IPS-20b (cell line): Measurements from ENCODE around the gene RPL37A.
A peak's percentile ranks its signal among the peaks of the same experiment; 100 is the strongest.
"Not testable (repeated sequence)": the region's sequence is repeated elsewhere in the genome, so short reads cannot be mapped to it uniquely, and the experiment has no call there.

Experiments
- H3K27ac ChIP-seq: one replicate; pipeline ENCODE4 v1.5.1; 2013; ENCODE audit warnings: low read length
- H3K27me3 ChIP-seq: 2 replicates; pipeline ENCODE4 v1.6.1; 2013; ENCODE audit warnings: mild to moderate bottlenecking, low read length, inconsistent platforms; ENCODE audit not compliant: insufficient read depth
- H3K36me3 ChIP-seq: 2 replicates; pipeline ENCODE4 v1.6.1; 2013; ENCODE audit warnings: low read depth, mild to moderate bottlenecking, inconsistent platforms, low read length, moderate library complexity; ENCODE audit not compliant: insufficient read depth
- H3K4me1 ChIP-seq: 2 replicates; pipeline ENCODE4 v1.6.1; 2013; ENCODE audit warnings: mild to moderate bottlenecking, control low read depth, inconsistent platforms, low read length, moderate library complexity; ENCODE audit not compliant: insufficient read depth
- H3K4me3 ChIP-seq: 2 replicates; pipeline ENCODE4 v1.5.1; 2013; ENCODE audit warnings: mild to moderate bottlenecking, low read length, inconsistent platforms
- H3K9ac ChIP-seq: 2 replicates; pipeline ENCODE4 v1.6.1; 2013; ENCODE audit warnings: low read depth, mild to moderate bottlenecking, inconsistent platforms, low read length, moderate library complexity
- H3K9me3 ChIP-seq: 2 replicates; pipeline ENCODE4 v1.6.1; 2013; ENCODE audit warnings: mild to moderate bottlenecking, low read depth, low read length, inconsistent platforms; ENCODE audit not compliant: insufficient read depth

Gene RPL37A

GRCh38 chr2:216504376-216504762 is 5.7 kb downstream of the RPL37A start:
- peak overlapping the region; percentile 5; the same call in 1 of the 2 replicates for H3K9ac ChIP-seq
- H3K27ac ChIP-seq: no peak overlapping the region
- no peaks in the 10 kb centered on the region for H3K9me3 ChIP-seq
- peaks cover 69% of the 10 kb centered on the region for H3K36me3 ChIP-seq
- no peaks in the 10 kb centered on the region for H3K27me3 ChIP-seq
- H3K4me1 ChIP-seq: peaks cover 12% of the 10 kb centered on the region; the same call in 1 of the 2 replicates
- H3K4me3 ChIP-seq: no peak overlapping the region

GRCh38 chr2:216505133-216506106 is 6.8 kb downstream of the RPL37A start:
- H3K9me3 ChIP-seq: no peaks in the 10 kb centered on the region
- no peaks in the 10 kb centered on the region for H3K27me3 ChIP-seq
- H3K4me1 ChIP-seq: peaks cover 5% of the 10 kb centered on the region; the same call in 1 of the 2 replicates
- peaks cover 59% of the 10 kb centered on the region for H3K36me3 ChIP-seq
- H3K27ac ChIP-seq: no peak overlapping the region
- no peak overlapping the region for H3K9ac ChIP-seq
- no peak overlapping the region for H3K4me3 ChIP-seq

- H3K36me3 ChIP-seq: peaks cover 38% of the 10 kb centered on the region
- no peaks in the 10 kb centered on the region for H3K27me3 ChIP-seq
- no peak overlapping the region for H3K4me3 ChIP-seq
- no peak overlapping the region for H3K9ac ChIP-seq
- no peaks in the 10 kb centered on the region for H3K9me3 ChIP-seq
- H3K4me1 ChIP-seq: no peaks in the 10 kb centered on the region
- H3K27ac ChIP-seq: no peak overlapping the region
Measured at GRCh38 chr2:216507220-216508160, 8.8 kb downstream of the RPL37A start.

- Histone ChIP-seq H3K4me1 (no peaks in the 10 kb centered on the region), H3K9ac (no peak overlapping the region), H3K27me3 (no peaks in the 10 kb centered on the region), H3K36me3 (peaks cover 31% of the 10 kb centered on the region), H3K9me3 (no peaks in the 10 kb centered on the region), H3K27ac (no peak overlapping the region), H3K4me3 (no peak overlapping the region)
Measured at GRCh38 chr2:216508229-216508628, 9.6 kb downstream of the RPL37A start.

GRCh38 chr2:216516730-216517350 is 18.2 kb downstream of the RPL37A start:
- Histone ChIP-seq H3K4me1 (no peaks in the 10 kb centered on the region), H3K27ac (no peak overlapping the region), H3K36me3 (no peaks in the 10 kb centered on the region), H3K9ac (no peak overlapping the region), H3K9me3 (no peaks in the 10 kb centered on the region), H3K4me3 (no peak overlapping the region), H3K27me3 (no peaks in the 10 kb centered on the region)

GRCh38 chr2:216517447-216518225 is 19.0 kb downstream of the RPL37A start:
- Histone ChIP-seq H3K9me3 (no peaks in the 10 kb centered on the region), H3K36me3 (no peaks in the 10 kb centered on the region), H3K27ac (no peak overlapping the region), H3K4me3 (no peak overlapping the region), H3K4me1 (no peaks in the 10 kb centered on the region), H3K27me3 (no peaks in the 10 kb centered on the region), H3K9ac (no peak overlapping the region)

- H3K36me3 ChIP-seq, H3K9ac ChIP-seq, H3K9me3 ChIP-seq, H3K27me3 ChIP-seq, H3K4me3 ChIP-seq, H3K4me1 ChIP-seq, H3K27ac ChIP-seq: not testable (repeated sequence)
Measured at GRCh38 chr2:216518566-216519119, 20.0 kb downstream of the RPL37A start.

GRCh38 chr2:216519154-216519762 is 20.6 kb downstream of the RPL37A start:
- Histone ChIP-seq H3K4me3 (no peak overlapping the region), H3K9me3 (no peaks in the 10 kb centered on the region), H3K27me3 (no peaks in the 10 kb centered on the region), H3K27ac (no peak overlapping the region), H3K4me1 (no peaks in the 10 kb centered on the region), H3K36me3 (no peaks in the 10 kb centered on the region), H3K9ac (no peak overlapping the region)

GRCh38 chr2:216520112-216520511 is 21.5 kb downstream of the RPL37A start:
- Histone ChIP-seq H3K9ac (no peak overlapping the region), H3K27me3 (no peaks in the 10 kb centered on the region), H3K27ac (no peak overlapping the region), H3K9me3 (no peaks in the 10 kb centered on the region), H3K4me1 (no peaks in the 10 kb centered on the region), H3K4me3 (no peak overlapping the region), H3K36me3 (no peaks in the 10 kb centered on the region)

GRCh38 chr2:216522892-216523502 is 24.4 kb downstream of the RPL37A start:
- Histone ChIP-seq H3K4me1 (no peaks in the 10 kb centered on the region), H3K27me3 (no peaks in the 10 kb centered on the region), H3K4me3 (no peak overlapping the region), H3K36me3 (no peaks in the 10 kb centered on the region), H3K9me3 (no peaks in the 10 kb centered on the region), H3K9ac (no peak overlapping the region), H3K27ac (no peak overlapping the region)
